ENCODE results near the gene ITGA3.

Gene ITGA3

DNA sequence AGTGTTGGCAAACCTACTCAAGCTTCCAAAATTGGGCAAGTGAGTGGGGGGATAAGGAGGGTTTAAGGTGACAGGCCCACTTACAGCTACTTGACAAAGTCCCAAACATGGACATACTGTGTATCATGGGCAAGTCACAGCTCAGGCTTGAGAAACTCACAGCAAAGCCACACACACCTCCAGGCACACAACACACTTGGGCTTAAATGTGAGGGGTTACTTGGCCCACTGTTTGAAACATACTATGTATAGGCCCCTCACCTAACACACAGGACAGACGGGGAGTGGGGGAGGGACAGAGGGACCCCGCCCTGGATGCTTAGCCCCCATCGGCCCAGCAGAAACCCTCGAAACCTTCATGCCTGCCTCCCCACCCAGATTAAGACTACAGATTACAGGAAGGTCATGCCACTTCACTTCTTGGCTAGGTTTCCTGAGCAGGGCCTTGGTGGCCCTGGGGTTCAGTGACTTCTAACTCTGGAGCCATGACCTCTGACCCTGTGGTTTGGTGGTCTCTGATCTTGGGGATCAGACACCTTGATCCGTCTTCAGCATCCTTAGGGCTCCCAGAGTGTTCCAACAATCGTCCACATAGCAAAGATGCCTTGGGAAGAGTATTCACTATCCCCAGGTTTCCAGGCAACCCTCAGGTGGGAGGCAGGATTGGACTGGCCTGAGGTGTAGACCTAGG, 76.3 kb downstream of the ITGA3 start:
- DNase-seq, result no peak

DNA sequence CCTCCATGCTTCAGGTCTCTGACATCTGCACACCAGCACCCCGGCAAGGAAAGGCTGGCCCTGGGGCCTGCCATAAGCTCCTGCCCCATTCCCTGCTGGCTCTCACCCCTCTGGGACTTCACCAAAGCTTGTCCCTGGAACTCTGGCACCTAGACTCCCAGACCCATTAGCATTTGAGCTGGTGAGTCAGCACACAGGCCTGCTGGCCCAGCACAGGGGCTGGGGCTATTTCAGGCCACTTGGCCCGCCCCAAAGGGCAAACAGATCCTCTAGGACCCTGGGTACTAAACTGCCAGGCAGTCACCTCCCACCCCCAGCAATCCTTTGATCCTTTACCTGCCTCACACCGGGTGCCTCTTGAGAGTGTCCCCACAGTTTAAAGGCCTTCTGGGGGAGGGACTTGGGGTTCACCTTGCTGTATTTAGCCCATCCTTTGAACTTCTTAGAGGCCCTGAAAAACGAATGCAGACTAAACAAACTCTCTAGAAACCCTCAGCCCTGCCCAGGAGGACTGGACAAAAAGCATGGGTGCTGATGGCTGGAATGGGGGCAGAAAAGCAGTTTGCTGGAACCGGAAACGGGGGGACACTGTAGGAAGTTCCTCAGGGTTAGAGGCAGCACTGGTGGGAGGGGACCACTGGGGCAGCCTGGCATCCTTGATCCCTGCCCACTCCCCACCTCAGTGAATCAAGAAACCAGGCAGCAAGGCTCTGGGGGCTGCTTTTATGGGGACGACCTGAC, 77.3 kb downstream of the ITGA3 start:
- DNase-seq, result no peak

DNA sequence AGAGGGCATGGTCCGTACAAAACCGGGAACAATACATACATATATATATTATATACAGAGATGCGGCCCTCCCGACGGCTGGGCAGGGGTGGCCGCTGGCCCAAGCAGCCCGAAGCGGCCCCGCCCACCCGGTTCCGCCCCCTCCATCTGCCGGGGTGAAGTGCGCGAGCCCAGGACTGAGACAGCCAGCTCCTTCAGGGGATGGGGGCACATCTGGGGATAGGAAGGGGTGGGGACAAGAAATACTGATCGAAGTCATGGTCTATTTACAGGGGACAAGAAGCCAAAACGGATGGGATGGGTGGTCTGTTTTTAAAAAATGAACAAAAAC, 77.8 kb downstream of the ITGA3 start:
- DNase-seq, result peak; percentile 33

DNA sequence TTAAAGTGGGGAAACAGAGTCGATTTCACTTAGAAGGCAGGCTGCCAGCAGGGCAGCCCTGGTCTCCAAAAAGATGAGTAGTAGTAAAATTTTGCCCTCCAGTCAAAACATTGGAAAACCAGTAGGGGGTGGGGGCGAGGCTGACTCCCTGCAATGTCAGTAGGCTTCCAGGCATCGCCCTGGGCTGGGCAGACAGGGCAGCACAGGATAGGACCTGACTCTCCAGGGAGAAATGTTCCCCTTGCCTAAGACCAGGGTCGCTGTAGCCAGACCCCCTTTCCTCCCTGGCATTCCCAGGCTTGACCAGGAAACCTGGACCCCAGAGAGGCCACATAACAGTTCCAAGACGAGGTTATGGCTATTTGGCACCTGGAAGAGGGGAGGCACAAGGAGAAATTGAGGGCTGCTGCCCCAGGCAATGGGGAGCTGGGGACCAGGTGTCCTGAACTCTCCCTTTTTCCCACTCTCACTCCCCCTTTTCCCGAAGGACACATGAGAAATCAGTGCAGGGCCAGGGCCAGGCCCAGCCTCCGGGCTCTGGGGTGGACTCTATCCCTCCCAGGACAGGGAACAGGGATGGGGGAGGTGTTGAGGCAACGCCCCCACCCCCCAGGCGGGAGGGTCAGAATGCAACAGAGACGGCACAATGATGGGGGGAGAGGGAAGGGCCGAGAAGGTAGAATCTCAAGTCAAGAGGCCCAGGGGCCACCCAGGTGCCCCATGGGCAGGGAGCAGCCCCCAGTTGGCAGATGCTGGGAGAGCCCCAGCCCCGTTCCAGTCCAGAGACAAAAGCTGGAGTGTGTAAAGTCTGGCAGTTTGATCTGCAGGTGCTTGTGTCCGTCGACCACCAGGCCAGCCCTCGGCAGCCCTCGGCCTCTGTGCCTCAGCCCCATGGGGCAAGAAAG, 78.5 kb downstream of the ITGA3 start:
- peak; percentile 26 for DNase-seq

DNA sequence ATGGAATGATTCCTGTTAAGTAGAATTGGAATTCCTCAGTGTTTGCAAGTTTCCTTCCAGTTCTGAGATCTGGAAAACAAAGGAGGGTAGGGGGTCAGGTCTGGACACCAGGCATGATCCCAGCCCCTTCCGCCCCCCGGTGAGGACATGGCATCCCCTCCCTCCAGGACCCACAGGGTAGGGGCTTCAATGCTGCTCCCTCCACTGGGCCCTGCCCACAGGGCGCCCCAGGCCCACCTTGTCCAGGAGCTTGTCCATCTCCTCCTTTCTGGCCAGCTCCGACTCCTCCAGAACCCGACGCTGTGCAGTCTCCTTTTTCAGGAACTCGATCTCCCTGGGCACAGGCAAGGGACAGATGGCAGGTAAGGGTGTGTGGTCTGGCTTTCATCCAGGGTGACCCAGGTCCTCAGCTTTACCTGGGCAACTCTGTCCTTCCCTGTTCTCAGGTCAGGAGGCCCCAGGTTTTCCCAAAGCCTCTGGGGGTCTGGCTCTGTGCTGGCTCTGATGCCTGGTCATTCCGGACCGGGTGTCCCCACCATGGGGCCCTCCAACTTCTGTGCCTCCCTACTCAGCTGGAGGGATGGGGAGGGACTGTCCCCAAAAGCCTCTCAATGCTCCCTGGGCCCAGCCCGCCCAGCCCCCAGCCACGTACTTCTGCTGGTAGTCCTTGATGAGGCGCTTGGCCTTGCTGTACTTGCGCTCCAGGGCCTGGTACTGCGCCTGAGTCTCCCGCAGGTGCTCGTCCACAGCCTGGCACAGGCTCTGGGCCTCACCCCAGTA, 79.6 kb downstream of the ITGA3 start:
- no peak for DNase-seq

DNA sequence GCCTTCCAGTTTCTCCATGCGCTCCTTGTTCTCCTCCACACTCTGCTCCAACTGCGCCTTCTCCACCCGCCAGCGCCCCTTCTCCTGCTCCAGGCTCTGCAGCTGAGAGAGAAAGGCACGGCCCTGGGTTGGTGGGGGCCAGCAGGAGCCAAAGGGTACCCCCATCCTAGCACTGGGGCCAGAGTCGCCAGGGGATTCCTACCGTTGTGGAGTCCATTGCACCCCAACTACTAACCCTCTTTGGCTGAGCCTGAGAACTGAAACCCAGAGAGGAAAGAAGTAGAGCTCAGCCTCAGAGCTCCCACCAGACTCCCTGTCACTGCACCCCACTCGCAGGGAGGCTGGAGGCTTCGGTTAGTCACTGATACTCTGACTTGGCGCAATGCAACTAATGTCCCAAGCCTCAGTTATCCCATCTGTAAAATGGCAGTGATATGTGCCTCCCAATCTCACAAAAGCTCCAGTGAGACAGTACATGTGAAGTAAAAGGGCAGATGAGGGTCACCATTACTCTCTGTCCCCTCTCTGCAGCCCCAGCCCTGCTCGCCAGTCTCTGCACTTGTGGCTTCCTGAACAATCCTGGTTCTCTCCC, 80.3 kb downstream of the ITGA3 start:
- DNase-seq, result no peak

DNA sequence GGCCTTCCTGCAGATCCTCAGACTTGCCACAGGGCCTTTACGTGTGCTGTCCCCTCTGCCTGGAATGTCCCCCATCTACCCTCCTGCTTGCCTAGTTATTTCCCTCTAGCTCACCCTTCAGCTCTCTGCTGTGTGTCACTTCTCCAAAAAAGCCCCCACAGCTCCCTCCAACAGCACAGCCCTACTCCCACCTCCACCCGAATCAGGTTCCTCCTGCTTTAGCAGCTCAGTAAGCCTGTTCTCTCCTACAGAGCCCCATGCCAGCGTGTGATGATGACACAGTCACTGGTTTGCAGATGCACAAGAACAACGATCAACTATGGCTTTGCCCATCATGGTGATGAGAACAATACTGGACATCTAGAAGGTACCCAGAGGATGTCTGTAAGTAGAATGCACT, 81.1 kb downstream of the ITGA3 start:
- no peak for DNase-seq

DNA sequence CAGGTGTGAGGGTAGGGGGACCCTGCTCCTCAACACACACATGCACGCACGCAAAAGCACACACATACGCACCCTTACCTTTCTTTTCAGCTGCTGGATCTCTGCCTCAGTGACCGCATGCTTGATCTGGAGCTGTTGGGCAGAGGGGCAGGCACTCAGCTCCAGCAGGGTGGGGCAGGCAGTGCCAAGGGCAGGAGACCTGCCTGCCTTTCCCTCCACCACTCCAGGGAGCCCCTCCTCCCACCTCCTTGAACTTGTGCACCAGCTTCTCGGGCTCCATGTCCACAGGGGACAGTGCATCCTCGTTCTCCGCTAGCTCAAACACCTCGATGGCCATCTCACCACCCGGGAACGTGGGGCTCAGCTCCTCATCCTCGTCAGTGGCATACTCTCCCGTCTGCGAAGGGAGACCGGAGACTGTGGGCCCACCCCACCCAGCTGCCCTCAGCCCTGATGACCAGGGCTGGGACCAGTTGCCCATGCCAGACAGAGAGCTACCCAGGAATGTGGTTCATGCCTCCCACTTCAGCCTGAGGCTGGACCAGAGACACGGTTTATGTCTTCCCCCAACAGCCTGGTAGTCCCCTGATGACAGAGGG, 83.4 kb downstream of the ITGA3 start:
- no peak for DNase-seq
